Activated T-cell treated with anti-CD3 and anti-CD28 coated beads for 4 hours (primary cell): ENCODE results near the gene LAMC2.
"Not testable (repeated sequence)": the region's sequence is repeated elsewhere in the genome, so short reads cannot be mapped to it uniquely, and the experiment has no call there.

Source experiments
- DNase-seq: peaks from one replicate; pipeline ENCODE4 v3.0.0-alpha.2; 2020

Gene LAMC2

DNA sequence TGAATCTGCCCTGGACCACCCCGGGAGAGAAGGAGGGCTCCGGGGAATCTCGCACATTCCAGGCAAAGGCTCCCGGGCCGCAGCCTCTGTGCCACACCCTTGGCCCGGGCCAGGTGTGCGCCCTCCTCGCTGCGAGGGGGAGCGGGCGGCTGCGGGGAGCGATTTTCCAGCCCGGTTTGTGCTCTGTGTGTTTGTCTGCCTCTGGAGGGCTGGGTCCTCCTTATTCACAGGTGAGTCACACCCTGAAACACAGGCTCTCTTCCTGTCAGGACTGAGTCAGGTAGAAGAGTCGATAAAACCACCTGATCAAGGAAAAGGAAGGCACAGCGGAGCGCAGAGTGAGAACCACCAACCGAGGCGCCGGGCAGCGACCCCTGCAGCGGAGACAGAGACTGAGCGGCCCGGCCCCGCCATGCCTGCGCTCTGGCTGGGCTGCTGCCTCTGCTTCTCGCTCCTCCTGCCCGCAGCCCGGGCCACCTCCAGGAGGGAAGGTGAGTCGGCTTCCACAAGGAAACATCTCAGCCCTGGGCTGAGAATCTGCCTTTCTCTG lies at the start of gene LAMC2:
Gene LAMC2, plus strand, starts transcription at position 324 of the 550 bp plus-strand sequence. Its CDS starts 89 bp downstream, at position 413.
- DNase-seq = no peak

DNA sequence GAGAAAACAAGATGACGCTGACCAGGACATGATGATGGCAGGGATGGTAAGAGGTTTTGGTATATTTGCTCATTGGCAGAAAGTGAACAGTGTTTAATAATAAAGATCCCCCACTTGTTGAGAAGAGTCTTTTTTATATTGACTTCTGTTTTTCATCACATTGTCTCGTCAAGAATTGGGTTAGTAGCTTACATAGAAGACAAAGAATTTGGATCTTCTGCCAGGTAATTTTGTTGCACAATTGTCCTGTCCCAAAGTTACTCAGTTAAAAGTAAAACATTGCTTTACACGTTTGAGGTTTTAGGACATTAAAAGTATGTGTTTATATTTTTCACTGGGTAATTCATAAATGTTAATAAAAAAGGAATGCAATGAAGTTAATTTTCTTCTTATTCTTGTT lies 48.3 kb upstream of the LAMC2 start:
- DNase-seq = no peak

DNA sequence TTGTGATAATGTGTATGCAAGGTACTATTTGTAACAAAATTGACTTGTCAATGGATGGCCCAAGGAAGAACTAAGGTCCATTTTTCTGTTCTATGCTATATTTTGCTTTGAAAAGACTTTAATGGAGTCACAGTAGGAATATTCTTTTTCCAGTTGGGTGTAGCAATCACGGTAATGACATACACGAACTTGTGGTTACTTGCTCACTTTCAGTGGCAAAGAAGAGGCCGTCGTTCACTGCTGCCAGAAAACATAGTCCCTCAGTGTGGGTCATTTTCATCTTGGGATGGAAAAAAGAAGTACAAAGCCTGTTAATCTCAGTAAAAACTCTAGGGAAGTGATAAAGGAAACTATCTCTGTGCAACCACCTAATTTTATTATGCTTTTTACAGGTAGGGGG lies 47.8 kb upstream of the LAMC2 start:
- DNase-seq = no peak

DNA sequence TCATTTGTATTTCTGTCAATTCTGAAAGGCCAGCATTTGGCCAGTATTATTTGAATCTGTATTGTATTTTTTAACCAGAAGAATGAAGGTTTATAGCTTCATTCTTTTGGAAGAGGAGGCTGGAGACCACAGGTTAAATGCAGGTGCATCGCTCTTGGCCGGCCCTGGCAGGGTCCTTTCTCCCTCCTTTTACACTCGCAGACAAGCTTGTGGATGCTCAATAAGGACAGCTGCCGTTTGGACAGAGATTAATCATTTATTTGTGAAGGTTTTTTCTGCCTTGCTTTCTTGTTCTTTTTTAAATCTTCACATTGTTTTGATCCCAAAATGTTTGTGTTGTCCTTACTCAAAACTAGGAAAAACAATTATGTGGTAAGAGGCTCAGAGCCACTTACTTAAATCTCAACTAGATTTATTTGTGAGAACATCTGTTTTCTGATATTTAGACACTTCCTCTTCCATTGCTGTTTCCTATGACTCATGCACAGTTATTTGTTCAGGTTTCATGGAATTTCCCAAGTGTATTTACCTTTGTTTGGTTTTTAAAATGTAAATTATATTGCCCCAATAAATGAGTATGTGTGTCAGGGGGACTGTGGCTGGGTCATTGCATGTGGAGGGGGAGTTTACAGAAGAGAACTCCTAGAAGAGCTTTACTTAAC lies 46.7 kb upstream of the LAMC2 start:
- no peak for DNase-seq

DNA sequence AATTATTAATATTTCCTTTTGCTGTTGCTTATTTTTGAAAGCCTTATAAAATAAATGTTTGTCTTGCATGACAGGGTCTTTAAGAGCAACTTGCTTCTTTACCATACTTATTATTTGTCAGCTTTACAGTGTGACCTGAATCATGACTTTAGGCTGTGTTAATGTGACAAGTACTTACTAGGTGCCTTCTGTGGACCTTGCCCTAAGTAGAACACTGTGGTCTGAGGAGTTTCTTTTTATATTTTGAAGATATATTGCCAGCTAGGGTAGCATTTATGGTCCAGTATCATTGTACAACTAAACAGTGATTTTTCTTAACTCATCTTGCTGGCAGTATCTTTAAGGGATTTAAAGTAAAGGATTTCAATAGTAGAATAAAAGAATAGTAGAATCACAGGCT lies 45.4 kb upstream of the LAMC2 start:
- no peak for DNase-seq

DNA sequence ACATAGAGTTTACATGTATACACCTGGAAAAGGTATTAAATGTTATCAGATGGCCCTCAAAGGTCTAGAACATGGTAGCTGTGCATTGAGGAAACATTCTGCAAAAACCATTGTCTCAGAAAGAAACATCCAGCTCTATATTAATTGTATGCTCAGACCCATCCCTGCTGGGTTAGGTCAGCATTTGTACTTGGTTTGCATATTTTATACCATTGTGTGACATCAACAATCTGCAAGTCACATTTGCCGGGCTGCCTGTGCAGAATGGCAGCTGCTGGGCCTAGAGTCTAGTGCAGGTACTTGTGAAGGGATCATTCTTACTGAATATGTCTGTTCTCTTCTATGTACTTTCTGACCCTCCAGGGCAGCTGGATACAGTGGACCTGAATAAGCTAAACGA lies 43.9 kb upstream of the LAMC2 start:
- DNase-seq = no peak

DNA sequence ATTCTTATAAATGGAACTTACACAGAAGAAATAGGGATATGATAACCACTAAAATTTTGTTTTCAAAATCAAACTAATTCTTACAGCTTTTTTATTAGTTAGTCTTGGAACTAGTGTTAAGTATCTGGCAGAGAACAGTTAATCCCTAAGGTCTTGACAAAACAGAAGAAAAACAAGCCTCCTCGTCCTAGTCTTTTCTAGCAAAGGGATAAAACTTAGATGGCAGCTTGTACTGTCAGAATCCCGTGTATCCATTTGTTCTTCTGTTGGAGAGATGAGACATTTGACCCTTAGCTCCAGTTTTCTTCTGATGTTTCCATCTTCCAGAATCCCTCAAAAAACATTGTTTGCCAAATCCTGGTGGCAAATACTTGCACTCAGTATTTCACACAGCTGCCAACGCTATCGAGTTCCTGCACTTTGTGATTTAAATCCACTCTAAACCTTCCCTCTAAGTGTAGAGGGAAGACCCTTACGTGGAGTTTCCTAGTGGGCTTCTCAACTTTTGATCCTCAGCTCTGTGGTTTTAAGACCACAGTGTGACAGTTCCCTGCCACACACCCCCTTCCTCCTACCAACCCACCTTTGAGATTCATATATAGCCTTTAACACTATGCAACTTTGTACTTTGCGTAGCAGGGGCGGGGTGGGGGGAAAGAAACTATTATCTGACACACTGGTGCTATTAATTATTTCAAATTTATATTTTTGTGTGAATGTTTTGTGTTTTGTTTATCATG lies 42.3 kb upstream of the LAMC2 start:
- DNase-seq = no peak

DNA sequence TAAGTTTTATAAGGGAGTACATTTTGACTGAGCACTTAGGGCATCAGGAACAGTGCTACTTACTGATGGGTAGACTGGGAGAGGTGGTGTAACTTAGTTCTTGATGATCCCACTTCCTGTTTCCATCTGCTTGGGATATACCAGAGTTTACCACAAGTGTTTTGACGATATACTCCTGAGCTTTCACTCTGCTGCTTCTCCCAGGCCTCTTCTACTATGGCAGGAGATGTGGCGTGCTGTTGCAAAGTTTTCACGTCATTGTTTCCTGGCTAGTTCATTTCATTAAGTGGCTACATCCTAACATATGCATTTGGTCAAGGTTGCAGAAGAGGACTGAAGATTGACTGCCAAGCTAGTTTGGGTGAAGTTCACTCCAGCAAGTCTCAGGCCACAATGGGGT lies 41.3 kb upstream of the LAMC2 start:
- no peak for DNase-seq

DNA sequence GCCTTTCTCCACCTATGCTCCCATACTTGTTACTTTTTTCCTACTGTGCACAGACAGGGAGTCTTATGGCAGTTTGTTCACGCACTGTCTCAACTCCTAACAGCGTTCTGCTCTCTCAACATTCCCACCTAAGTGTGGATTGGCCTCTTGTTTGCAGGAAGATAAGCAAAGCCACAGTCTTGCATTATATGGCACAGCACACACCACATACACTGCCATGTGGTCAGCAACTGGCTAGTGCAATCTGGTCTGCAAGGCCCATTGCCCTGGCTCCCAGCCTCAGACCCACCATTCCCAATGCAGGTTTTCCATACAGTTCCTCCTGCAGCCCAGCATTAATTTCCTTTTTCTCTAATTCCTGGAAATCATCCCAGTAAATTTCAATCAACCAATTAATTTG lies 38.3 kb upstream of the LAMC2 start:
- DNase-seq = no peak

DNA sequence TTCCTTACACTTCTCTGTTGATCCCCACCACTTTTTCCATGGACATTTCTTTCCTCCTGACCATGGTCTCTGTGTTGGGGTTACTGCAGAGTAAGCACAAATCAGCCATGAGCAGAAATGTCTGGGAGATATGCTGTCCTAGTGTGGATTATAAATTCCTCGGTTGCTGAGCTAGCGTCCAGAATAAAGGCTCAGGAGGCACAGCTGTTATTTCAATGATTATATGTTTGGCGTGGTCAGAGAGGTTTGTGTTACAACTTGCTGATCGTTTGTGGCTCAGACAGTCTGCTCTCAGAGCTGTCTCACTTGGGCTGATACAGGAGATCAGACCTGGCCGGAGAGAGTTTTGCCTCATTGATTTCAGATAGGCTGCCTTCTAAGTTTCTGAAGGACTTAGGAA lies 37.5 kb upstream of the LAMC2 start:
- DNase-seq = no peak

DNA sequence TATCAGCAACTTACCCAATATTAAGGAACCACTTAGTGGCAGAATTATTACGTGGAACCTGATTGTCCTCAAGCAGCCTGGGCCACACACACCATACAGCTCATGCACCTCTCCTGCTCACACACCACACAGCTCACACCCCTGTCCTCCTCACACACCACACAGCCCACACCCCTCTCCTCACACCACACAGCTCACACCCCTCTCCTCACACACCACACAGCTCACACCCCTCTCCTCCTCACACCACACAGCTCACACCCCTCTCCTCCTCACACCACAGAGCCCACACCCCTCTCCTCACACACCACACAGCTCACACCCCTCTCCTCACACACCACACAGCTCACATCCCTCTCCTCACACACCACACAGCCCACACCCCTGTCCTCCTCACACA lies 36.8 kb upstream of the LAMC2 start:
- DNase-seq = no peak

DNA sequence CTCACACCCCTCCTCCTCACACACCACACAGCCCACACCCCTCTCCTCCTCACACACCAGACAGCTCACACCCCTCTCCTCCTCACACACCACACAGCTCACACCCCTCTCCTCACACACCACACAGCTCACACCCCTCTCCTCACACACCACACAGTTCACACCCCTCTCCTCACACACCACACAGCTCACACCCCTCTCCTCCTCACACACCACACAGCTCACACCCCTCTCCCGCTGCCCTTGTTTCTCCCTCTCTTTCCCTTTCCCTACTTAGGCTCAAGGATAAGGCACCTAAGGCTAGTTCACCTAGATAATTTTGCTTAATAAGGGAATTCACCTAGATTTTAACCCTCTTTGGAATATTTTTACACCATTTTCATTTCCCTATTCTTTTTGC lies 36.0 kb upstream of the LAMC2 start:
- not testable (repeated sequence) for DNase-seq

DNA sequence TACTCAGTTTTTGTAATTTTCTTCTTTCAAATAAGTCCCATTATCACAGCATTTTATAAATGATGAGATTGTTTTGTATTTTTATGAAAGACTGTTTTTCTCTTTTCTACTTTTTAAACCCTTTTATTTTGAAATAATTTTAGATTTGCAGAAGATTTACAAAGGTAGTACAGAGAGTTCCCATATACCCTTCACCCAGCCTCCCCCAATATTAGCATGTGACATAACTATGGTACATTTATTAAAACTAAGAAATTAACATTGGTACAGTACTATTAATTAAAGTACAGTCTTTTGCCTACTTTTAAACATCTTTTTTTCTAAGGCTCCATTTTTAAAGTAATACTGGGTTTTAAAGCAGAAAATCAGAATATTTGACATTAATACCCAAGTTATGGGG lies 35.6 kb upstream of the LAMC2 start:
- DNase-seq = no peak

DNA sequence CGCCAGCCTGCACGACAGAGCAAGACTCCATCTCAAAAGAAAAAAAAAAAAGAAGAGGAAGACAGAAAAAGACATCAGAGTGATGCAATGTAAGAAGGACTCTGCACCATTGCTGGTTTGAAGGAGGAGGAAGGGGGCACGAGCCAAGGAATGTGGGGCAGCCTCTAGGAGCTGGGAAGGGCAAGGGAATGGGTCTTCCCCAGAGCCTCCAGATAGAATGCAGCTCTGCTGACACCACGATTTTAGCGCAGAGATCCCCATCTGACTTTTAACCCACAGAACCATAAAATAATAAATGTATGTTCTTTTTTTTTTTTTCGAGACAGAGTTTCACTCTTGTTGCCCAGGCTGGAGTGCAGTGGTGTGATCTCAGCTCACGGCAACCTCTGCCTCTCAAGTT lies 33.9 kb upstream of the LAMC2 start:
- no peak for DNase-seq

DNA sequence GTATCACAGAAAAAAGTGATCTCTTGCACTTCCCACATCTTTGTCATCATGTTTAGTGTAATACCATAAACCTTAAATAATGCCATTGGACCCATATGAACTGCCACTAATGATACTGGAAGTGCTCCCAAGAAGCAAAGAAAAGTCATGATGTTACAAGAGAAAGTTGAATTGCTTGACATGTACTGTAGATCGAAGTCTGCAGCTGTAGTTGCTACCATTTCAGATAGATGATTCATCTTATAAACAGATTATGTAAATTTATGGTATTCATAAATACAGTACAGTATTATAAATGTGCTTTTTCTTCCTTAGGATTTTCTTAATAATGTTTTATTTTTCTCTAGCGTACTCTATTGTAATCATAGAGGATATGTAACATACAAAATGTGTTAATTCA lies 30.1 kb upstream of the LAMC2 start:
- DNase-seq = no peak

DNA sequence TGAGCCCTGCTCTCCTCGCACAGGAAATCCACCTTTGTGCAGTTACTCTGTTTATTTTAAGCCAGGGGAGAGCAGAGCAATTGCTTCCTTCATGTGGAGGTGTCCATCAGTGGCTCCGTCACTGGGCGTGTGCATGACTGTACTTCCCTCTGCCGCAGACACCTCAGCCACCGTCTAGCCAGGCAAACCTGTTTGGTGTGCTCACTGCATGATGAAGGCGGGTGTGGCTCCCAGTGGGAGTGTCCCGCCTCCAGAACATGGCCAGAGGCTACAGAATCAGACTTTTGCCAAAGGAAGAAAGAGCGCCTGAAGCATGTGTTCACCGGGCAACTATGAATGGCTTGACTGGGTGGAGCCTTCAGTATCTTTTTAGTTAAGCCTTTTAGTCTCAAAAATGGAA lies 26.1 kb upstream of the LAMC2 start:
- no peak for DNase-seq

DNA sequence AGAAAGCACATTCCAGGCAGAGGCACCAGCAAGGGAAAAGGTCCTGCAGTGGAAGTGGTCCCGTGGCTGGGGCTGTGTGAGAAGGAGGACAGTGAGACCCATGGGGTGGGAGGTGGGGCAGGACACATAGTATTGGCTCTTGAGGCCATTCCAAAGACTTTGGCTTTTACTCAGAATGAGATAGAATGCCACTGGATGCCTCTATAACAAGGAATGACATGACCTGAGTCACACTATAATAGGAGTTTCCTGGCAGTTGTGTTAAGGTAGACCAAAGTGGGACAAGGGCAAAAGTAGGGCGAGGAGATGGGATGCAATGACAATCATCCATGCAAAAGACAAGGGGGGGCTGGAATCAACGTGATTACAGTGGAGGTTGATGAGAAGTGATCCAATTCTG lies 24.7 kb upstream of the LAMC2 start:
- no peak for DNase-seq

DNA sequence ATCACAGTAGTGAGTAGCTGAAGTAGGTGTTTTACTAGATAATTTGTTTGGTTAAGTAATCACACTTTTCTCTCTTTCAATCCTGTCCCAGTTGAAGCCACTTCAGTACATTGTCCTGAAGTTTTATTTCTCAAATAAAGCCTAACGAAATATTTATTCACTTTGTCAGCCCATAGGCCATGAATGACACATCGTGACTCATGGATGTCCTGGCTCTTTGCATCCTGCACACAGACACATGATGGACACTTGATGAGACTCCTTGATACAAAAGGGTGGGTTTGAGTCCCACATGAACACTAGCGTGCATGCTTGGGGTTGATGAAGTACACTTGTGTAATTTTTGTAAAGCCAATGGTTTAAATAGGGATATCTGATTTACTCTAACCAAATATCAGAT lies 22.7 kb upstream of the LAMC2 start:
- no peak for DNase-seq

DNA sequence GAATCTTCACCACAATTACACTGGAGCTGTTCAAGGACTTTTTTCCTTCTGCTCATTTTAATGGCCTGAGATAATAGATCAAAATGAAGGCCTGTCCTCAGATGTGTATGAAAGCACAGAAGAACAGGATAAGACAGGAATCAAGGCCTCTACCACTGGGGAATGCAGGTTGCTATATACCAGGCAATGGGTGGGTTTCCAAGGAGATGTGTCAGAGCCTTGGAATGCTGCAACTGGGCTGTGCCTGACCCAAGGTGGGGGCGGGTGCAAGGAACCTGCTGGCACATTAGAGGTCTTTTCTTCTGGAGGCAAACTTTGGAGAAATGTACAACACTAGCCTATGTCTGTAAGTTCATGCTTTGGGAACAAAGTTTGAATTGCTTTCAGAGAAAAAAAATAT lies 21.7 kb upstream of the LAMC2 start:
- DNase-seq = no peak

DNA sequence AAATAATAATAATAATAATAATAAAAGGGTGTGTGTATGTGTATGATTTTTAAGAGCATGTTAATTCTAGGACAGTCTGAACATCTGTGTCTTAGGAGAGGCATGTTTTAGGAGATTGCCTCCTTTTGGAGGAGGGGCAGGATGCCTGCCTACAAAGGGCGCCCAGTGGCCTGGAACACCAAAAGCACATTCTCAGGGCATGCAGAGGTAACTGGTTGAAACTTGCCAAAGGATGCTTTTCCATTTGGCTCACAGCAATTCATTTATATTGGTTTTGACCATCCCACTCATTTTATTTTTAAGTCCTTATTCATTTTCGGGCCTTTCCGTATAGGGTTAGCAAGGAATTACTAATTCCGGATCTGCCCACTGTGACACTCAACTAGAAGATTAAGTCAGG lies 21.1 kb upstream of the LAMC2 start:
- DNase-seq = no peak

DNA sequence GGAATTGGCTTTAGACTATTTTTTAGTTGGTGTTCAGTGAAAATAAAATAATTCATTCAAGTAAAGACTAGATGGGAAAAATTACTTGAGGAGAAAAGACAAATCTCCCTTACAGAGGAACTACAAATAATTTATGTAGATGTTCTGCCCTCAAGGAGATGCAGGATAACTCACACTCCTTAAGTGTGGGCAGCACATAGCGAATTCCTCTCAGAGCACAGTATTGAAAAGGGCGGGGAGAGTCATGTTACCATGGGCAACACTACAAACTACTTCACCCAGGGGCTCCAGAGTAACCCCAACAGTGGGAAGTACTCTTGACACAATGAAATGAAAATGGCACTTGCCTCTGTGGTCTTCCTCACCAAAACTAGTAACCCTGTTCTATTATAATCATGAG lies 20.6 kb upstream of the LAMC2 start:
- DNase-seq = no peak

DNA sequence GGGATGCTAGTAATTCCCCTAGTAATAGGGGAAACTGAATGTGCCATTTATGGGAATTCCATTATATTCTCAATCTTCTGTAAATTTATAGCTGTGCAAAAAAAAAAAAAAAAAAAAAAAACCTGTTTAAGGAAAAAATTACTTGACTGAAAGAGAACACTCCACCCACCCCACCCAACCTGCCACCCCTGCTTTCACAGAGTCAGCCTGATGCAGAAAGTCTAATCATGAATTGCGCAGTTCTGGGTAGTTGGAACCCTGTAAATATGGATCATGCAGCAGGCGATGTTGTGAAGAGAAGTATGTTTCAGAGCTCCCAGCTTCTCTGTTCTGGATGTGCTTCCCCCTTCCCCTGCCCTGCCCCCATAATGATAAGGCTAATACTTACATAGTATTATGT lies 19.6 kb upstream of the LAMC2 start:
- DNase-seq = no peak

DNA sequence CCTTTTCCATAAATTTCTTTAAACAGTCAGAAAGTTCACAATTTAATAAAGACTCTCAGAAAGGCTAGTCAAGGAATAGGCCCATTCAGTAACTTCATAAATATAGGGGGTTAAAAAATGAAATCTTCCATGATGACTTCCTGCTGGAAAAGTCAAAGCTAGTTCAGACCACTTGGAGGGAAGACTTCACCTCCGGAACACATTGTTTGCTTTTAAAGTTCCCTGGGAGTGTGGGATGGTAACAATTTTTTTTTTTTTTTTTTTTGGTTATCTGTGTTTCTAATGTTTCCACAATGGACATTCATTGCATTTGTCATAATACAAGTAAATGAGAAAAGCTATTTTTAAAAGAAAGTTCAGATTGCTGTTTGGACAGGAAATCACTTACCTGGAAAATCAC lies 18.4 kb upstream of the LAMC2 start:
- no peak for DNase-seq

DNA sequence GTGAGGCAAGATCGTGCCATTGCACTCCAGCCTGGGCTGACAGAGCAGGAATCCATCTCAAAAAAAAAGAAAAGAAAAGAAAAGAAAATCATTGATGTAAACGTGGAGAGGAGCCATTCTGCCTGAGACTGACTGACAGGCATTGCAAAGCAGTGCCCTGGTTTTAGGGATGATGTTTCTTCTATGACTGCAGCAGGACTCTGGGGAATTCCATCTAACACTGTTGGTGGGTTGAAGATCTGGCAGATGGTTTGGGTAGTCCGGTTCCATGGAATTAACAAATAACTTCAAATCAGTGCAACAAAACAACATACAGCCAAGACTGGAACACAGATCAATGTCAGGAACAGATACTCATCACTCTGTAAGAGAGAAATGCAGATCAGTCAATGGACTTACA lies 17.8 kb upstream of the LAMC2 start:
- DNase-seq = no peak

DNA sequence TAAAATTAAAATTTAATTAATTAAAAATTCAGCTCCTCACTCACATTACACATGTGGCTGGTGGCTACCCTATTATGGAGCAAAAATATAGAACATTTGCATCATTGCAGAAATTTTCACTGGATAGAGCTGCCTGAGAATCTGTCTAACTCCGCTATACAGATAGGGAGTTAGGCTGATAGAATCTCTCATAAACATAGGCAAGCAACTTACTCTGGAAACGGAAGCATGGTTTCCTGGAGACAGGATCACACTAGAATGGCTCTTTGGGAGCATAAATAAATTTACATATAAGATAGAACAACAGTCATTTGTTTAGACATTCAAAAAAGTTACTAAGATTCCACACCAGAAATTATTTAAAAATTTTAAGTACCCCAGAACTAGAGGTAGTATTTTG lies 12.2 kb upstream of the LAMC2 start:
- DNase-seq = no peak
